HepG2 (cell line): ENCODE data around the gene PSIP1. TPM values are rescaled to one million over a fixed set of nuclear protein-coding genes. Genes with fewer than 3 reads are reported as not detected.

Source experiments
- ATAC-seq: fragments of 200-7000 bp; cut with Tn5 transposase; 3 replicates; pipeline ENCODE4 v1.9.1; 2020; ENCODE audit warnings: mild to moderate bottlenecking, moderate library complexity
- BruUV-seq: library from RNA; stranded (reverse); fragments of 400-500 nt; replicated peaks from 2 replicates; lab custom pipeline; 2021; lab: Mats Ljungman, UMichigan
- CTCF ChIA-PET: fragments of 300-600 bp; formaldehyde crosslinking; extraction: SDS; loops from one replicate; lab custom pipeline; 2021; ENCODE audit warnings: low total read pairs, inconsistent platforms, low intra/inter-chr PET ratio; lab: Yijun Ruan, JAX
- POLR2A ChIA-PET: fragments of 350-600 bp; sonication (Branson Sonifier 250); formaldehyde crosslinking; loops from one replicate; lab custom pipeline; 2020; ENCODE audit warnings: antibody characterized with exemption, inconsistent platforms; lab: Yijun Ruan, JAX
- DNase-seq: peaks from one replicate; pipeline ENCODE4 v3.0.0-alpha.2; 2015; ENCODE audit warnings: low spot score
- FAIRE-seq: peaks from 3 replicates; lab custom pipeline; 2011; peaks lifted over from hg19 to GRCh38; lab: Jason Lieb, UNC
- H2AFZ ChIP-seq: one replicate; pipeline ENCODE4 v1.6.1; 2011; ENCODE audit warnings: low read length, inconsistent platforms
- H3K27ac ChIP-seq: fragments of 300-600 bp; 3 replicates; pipeline ENCODE4 v1.8.0; 2011; ENCODE audit warnings: mixed run types, mild to moderate bottlenecking, mixed read lengths, low read length, inconsistent platforms; ENCODE audit not compliant: insufficient read depth; ENCODE audit errors: extremely low read length
- H3K27me3 ChIP-seq, 2 experiments: fragments of 200-600 bp in 1 of 2; 2 replicates in 1 of 2; 3 replicates in 1 of 2; pipeline versions ENCODE4 v1.6.0 to v1.8.0; 2011; ENCODE audit warnings: low read length in 2 of 2, mild to moderate bottlenecking in 2 of 2, moderate library complexity in 2 of 2, inconsistent platforms in 1 of 2; ENCODE audit not compliant: insufficient read depth in 2 of 2, control insufficient read depth in 1 of 2
- H3K36me3 ChIP-seq, 2 experiments: fragments of 200-600 bp in 1 of 2; replicated peaks in 1 of 2; 2 replicates in 1 of 2; 3 replicates in 1 of 2; pipeline versions ENCODE4 v1.5.1 to v1.8.0; 2011; ENCODE audit warnings: low read length in 2 of 2, inconsistent platforms in 1 of 2; ENCODE audit not compliant: insufficient read depth in 2 of 2, control insufficient read depth in 1 of 2
- H3K4me1 ChIP-seq: 2 replicates; pipeline ENCODE4 v1.5.1; 2012; ENCODE audit warnings: low read length, inconsistent platforms; ENCODE audit not compliant: insufficient read depth
- H3K4me2 ChIP-seq: 2 replicates; pipeline ENCODE4 v1.6.0; 2011; ENCODE audit warnings: low read depth, low read length, inconsistent platforms
- H3K4me3 ChIP-seq, 3 experiments: fragments of 200-600 bp in 1 of 3; sonication (generic), shearing (Covaris generic) in 1 of 3; replicated peaks in 1 of 3; 2 replicates each; pipeline ENCODE4 v1.5.1; 2011 to 2016; ENCODE audit warnings: low read length in 3 of 3, inconsistent platforms in 2 of 3, low read depth in 2 of 3, mild to moderate bottlenecking in 2 of 3, control low read depth in 1 of 3, mixed read lengths in 1 of 3; ENCODE audit not compliant: insufficient read depth in 1 of 3
- H3K79me2 ChIP-seq: one replicate; pipeline ENCODE4 v1.6.1; 2011; ENCODE audit warnings: low read length, inconsistent platforms; ENCODE audit not compliant: insufficient read depth
- H3K9ac ChIP-seq: 2 replicates; pipeline ENCODE4 v1.6.0; 2011; ENCODE audit warnings: mild to moderate bottlenecking, low read depth, low read length, inconsistent platforms; ENCODE audit not compliant: insufficient read depth
- H3K9me3 ChIP-seq: 2 replicates; pipeline ENCODE4 v1.5.1; 2012; ENCODE audit warnings: mild to moderate bottlenecking, low read length
- H4K20me1 ChIP-seq: 2 replicates; pipeline ENCODE4 v1.6.0; 2011; ENCODE audit warnings: inconsistent platforms, mild to moderate bottlenecking, low read length, moderate library complexity; ENCODE audit not compliant: insufficient read depth
- CEBPG ChIP-seq: IDR thresholded peaks from 2 replicates; pipeline ENCODE4 v1.6.1; 2016
- MXD3 ChIP-seq: IDR thresholded peaks from 2 replicates; pipeline ENCODE4 v1.6.1; 2016; ENCODE audit warnings: mild to moderate bottlenecking, missing biosample characterization, missing genetic modification reagents
- RFX3 ChIP-seq: IDR thresholded peaks from 2 replicates; pipeline ENCODE4 v1.6.1; 2016; ENCODE audit warnings: missing biosample characterization, missing genetic modification reagents
- ZNF317 ChIP-seq: sonication (generic); formaldehyde crosslinking; IDR thresholded peaks from 2 replicates; pipeline ENCODE4 v1.5.0; 2020; ENCODE audit warnings: mild to moderate bottlenecking, missing genetic modification reagents
- ZNF33A ChIP-seq: sonication (generic); formaldehyde crosslinking; IDR thresholded peaks from 2 replicates; pipeline ENCODE4 v1.5.1; 2020; ENCODE audit warnings: missing genetic modification reagents, mild to moderate bottlenecking, moderate library complexity, borderline replicate concordance
- ZNF562 ChIP-seq: sonication (generic); formaldehyde crosslinking; IDR thresholded peaks from 2 replicates; pipeline ENCODE4 v1.8.0; 2022; ENCODE audit warnings: missing genetic modification reagents, borderline replicate concordance
- ZNF713 ChIP-seq: sonication (generic); formaldehyde crosslinking; IDR thresholded peaks from 2 replicates; pipeline ENCODE4 v1.4.0; 2020; ENCODE audit warnings: mild to moderate bottlenecking, missing genetic modification reagents
- WGBS: methylation state at CpG from one replicate; pipeline ENCODE4 v1.1.6; 2017; ENCODE audit warnings: low lambda C conversion rate; 5-methylcytosine and 5-hydroxymethylcytosine counted together
- in situ Hi-C: cut with HindIII; loops from 2 replicates; pipeline ENCODE4 v1.10.0; 2017; ENCODE audit warnings: low pct_unique_long_range_greater_than_20kb; ENCODE audit not compliant: extremely low pct_ligation_motif_present
- intact Hi-C: fragments of 100-400 bp; cut with micrococcal nuclease; formaldehyde crosslinking; loops from one replicate; pipeline ENCODE4 v1.10.0; 2022; ENCODE audit not compliant: unreplicated experiment
- polyA plus RNA-seq, 8 experiments: library from polyadenylated mRNA; depleted of rRNA in 3 of 8; stranded (reverse) in 7 of 8; unstranded in 1 of 8; fragments of >200 nt; fragmentation: Illumina TruSeq in 4 of 8; extraction: Trizol in 4 of 8; gene quantifications; 2 replicates each; pipeline versions ENCODE4 v1.2.1 to v1.2.3, GENCODE V29; 2011 to 2016; ENCODE audit warnings: low read depth in 4 of 8, missing spikeins in 1 of 8, mixed read lengths in 1 of 8; ENCODE audit not compliant: insufficient read depth in 1 of 8
- total RNA-seq, 5 experiments: library from RNA; depleted of rRNA; stranded (reverse); fragments of >200 nt; fragmentation: Illumina TruSeq; extraction: Trizol; gene quantifications; 2 replicates each; pipeline ENCODE4 v1.2.3, GENCODE V29; 2016; ENCODE audit warnings: low read depth in 1 of 5
- TF ChIP-seq, protein P1 (sequence below): sonication (generic); formaldehyde crosslinking; IDR thresholded peaks from 2 replicates; pipeline ENCODE4 v1.4.0; 2020; ENCODE audit warnings: missing genetic modification reagents, borderline replicate concordance
- TF ChIP-seq, protein P2 (sequence below): sonication (generic); formaldehyde crosslinking; IDR thresholded peaks from 2 replicates; pipeline ENCODE4 v1.5.0; 2020; ENCODE audit warnings: missing genetic modification reagents, mild to moderate bottlenecking, borderline replicate concordance
- TF ChIP-seq, protein P3 (sequence below): sonication (generic); formaldehyde crosslinking; IDR thresholded peaks from 2 replicates; pipeline ENCODE4 v1.4.0; 2020; ENCODE audit warnings: mild to moderate bottlenecking, missing genetic modification reagents
- TF ChIP-seq, protein P4 (sequence below): sonication (generic); formaldehyde crosslinking; conservative IDR thresholded peaks from 2 replicates; pipeline ENCODE4 v1.4.0; 2020; ENCODE audit warnings: missing genetic modification reagents
- TF ChIP-seq, protein P5 (sequence below): sonication (generic); formaldehyde crosslinking; IDR thresholded peaks from 2 replicates; pipeline ENCODE4 v1.5.1; 2020; ENCODE audit warnings: missing genetic modification reagents, mild to moderate bottlenecking, borderline replicate concordance
- TF ChIP-seq, protein P6 (sequence below): sonication (generic); formaldehyde crosslinking; IDR thresholded peaks from 2 replicates; pipeline ENCODE4; 2020; ENCODE audit warnings: missing genetic modification reagents, mild to moderate bottlenecking, borderline replicate concordance

Gene PSIP1
- total and polyA plus RNA-seq, 2 of the 13 experiments (the other 11 are each of a cell fraction or from before 2014, with no cell fraction given), result 12.6 to 46.4 TPM

GRCh38 chr9:15525958-15526357 lies 15.2 kb upstream of the PSIP1 start:
- H2AFZ ChIP-seq, result no peak overlapping the region
- FAIRE-seq (no peak), ATAC-seq (no peak), DNase-seq (no peak)
- BruUV-seq, result no TSS peak
- H3K4me3 ChIP-seq, result no peak overlapping the region
- 70% methylated on average over 2 of the region's 2 CpGs for WGBS
- peaks cover 1 to 3% of the 10 kb centered on the region in 2 experiments; a peak in 1 of 5 replicates for H3K27me3 ChIP-seq
- no peak overlapping the region for H3K4me2 ChIP-seq
- no peaks in the 10 kb centered on the region for H3K36me3 ChIP-seq
- no peak overlapping the region for H3K9ac ChIP-seq
- no peak overlapping the region for H3K27ac ChIP-seq
- no peaks in the 10 kb centered on the region for H3K79me2 ChIP-seq
- H3K9me3 ChIP-seq, result no peaks in the 10 kb centered on the region
- no peaks in the 10 kb centered on the region for H4K20me1 ChIP-seq
- TF ChIP-seq RFX3 (CRISPR knock-in tag) (no peak), CEBPG (CRISPR knock-in tag) (no peak), ZNF33A (CRISPR knock-in tag) (no peak), MXD3 (CRISPR knock-in tag) (no peak), ZNF317 (no peak), ZNF562 (CRISPR knock-in tag) (no peak), ZNF713 (no peak)
- TF ChIP-seq, protein P1, sequence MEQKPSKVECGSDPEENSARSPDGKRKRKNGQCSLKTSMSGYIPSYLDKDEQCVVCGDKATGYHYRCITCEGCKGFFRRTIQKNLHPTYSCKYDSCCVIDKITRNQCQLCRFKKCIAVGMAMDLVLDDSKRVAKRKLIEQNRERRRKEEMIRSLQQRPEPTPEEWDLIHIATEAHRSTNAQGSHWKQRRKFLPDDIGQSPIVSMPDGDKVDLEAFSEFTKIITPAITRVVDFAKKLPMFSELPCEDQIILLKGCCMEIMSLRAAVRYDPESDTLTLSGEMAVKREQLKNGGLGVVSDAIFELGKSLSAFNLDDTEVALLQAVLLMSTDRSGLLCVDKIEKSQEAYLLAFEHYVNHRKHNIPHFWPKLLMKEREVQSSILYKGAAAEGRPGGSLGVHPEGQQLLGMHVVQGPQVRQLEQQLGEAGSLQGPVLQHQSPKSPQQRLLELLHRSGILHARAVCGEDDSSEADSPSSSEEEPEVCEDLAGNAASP (CRISPR knock-in tag), result no peak
- TF ChIP-seq, protein P2, sequence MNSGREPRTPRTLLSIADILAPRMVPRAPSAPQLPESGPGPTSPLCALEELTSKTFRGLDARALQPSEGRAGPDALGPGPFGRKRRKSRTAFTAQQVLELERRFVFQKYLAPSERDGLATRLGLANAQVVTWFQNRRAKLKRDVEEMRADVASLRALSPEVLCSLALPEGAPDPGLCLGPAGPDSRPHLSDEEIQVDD (CRISPR knock-in tag), result no peak
- TF ChIP-seq, protein P3, sequence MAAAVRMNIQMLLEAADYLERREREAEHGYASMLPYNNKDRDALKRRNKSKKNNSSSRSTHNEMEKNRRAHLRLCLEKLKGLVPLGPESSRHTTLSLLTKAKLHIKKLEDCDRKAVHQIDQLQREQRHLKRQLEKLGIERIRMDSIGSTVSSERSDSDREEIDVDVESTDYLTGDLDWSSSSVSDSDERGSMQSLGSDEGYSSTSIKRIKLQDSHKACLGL (CRISPR knock-in tag), result no peak
- TF ChIP-seq, protein P4, sequence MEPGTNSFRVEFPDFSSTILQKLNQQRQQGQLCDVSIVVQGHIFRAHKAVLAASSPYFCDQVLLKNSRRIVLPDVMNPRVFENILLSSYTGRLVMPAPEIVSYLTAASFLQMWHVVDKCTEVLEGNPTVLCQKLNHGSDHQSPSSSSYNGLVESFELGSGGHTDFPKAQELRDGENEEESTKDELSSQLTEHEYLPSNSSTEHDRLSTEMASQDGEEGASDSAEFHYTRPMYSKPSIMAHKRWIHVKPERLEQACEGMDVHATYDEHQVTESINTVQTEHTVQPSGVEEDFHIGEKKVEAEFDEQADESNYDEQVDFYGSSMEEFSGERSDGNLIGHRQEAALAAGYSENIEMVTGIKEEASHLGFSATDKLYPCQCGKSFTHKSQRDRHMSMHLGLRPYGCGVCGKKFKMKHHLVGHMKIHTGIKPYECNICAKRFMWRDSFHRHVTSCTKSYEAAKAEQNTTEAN (CRISPR knock-in tag), result no peak
- TF ChIP-seq, protein P5, sequence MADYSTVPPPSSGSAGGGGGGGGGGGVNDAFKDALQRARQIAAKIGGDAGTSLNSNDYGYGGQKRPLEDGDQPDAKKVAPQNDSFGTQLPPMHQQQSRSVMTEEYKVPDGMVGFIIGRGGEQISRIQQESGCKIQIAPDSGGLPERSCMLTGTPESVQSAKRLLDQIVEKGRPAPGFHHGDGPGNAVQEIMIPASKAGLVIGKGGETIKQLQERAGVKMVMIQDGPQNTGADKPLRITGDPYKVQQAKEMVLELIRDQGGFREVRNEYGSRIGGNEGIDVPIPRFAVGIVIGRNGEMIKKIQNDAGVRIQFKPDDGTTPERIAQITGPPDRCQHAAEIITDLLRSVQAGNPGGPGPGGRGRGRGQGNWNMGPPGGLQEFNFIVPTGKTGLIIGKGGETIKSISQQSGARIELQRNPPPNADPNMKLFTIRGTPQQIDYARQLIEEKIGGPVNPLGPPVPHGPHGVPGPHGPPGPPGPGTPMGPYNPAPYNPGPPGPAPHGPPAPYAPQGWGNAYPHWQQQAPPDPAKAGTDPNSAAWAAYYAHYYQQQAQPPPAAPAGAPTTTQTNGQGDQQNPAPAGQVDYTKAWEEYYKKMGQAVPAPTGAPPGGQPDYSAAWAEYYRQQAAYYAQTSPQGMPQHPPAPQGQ (CRISPR knock-in tag), result no peak
- TF ChIP-seq, protein P6, sequence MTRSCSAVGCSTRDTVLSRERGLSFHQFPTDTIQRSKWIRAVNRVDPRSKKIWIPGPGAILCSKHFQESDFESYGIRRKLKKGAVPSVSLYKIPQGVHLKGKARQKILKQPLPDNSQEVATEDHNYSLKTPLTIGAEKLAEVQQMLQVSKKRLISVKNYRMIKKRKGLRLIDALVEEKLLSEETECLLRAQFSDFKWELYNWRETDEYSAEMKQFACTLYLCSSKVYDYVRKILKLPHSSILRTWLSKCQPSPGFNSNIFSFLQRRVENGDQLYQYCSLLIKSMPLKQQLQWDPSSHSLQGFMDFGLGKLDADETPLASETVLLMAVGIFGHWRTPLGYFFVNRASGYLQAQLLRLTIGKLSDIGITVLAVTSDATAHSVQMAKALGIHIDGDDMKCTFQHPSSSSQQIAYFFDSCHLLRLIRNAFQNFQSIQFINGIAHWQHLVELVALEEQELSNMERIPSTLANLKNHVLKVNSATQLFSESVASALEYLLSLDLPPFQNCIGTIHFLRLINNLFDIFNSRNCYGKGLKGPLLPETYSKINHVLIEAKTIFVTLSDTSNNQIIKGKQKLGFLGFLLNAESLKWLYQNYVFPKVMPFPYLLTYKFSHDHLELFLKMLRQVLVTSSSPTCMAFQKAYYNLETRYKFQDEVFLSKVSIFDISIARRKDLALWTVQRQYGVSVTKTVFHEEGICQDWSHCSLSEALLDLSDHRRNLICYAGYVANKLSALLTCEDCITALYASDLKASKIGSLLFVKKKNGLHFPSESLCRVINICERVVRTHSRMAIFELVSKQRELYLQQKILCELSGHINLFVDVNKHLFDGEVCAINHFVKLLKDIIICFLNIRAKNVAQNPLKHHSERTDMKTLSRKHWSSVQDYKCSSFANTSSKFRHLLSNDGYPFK (CRISPR knock-in tag), result no peak
- POLR2A ChIA-PET, result no interaction called here
- H3K4me1 ChIP-seq, result no peaks in the 10 kb centered on the region
- intact Hi-C loops (no loop called here), in situ Hi-C loops (no loop called here)
- CTCF ChIA-PET, result no interaction called here
